AG09319 (cell line): ENCODE data around the gene PFDN1.

ENCODE experiments used
- DNase-seq: peaks from one replicate; pipeline ENCODE4 v3.0.0-alpha.2; 2010; ENCODE audit warnings: low read depth; ENCODE audit errors: extremely low read depth
- TF ChIP-seq, protein P1 (sequence below): IDR thresholded peaks from 2 replicates; pipeline ENCODE4 v1.5.1; 2011; ENCODE audit warnings: low read depth, mild to moderate bottlenecking, inconsistent platforms, low read length, moderate library complexity

The PFDN1 gene

GRCh38 chr5:140196115-140196814 is 106.6 kb downstream of the PFDN1 start:
- TF ChIP-seq, protein P1, sequence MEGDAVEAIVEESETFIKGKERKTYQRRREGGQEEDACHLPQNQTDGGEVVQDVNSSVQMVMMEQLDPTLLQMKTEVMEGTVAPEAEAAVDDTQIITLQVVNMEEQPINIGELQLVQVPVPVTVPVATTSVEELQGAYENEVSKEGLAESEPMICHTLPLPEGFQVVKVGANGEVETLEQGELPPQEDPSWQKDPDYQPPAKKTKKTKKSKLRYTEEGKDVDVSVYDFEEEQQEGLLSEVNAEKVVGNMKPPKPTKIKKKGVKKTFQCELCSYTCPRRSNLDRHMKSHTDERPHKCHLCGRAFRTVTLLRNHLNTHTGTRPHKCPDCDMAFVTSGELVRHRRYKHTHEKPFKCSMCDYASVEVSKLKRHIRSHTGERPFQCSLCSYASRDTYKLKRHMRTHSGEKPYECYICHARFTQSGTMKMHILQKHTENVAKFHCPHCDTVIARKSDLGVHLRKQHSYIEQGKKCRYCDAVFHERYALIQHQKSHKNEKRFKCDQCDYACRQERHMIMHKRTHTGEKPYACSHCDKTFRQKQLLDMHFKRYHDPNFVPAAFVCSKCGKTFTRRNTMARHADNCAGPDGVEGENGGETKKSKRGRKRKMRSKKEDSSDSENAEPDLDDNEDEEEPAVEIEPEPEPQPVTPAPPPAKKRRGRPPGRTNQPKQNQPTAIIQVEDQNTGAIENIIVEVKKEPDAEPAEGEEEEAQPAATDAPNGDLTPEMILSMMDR, result no peak
- no peak for DNase-seq
